GM10847 (cell line): ENCODE data around the gene MYRIP.

Experiments used
- POLR2A ChIP-seq: IDR thresholded peaks from 2 replicates; pipeline ENCODE4 v1.6.1; 2011; ENCODE audit not compliant: insufficient read length; ENCODE audit errors: extremely low read depth

MYRIP gene

GRCh38 chr3:40190056-40190455 lies 380.6 kb downstream of the MYRIP start:
- no peak for TF ChIP-seq POLR2A

- TF ChIP-seq POLR2A = no peak
These were observed 381.8 kb downstream of the MYRIP start for GRCh38 chr3:40191251-40191650.

- no peak for TF ChIP-seq POLR2A
These were observed 382.5 kb downstream of the MYRIP start for GRCh38 chr3:40191850-40192448.

GRCh38 chr3:40192628-40193027 lies 383.2 kb downstream of the MYRIP start:
- TF ChIP-seq POLR2A = no peak

- no peak for TF ChIP-seq POLR2A
These were observed 387.6 kb downstream of the MYRIP start for GRCh38 chr3:40196966-40197365.

GRCh38 chr3:40200692-40201316 lies 391.4 kb downstream of the MYRIP start:
- TF ChIP-seq POLR2A = no peak

GRCh38 chr3:40201770-40202169 lies 392.4 kb downstream of the MYRIP start:
- TF ChIP-seq POLR2A = no peak

- no peak for TF ChIP-seq POLR2A
These were observed 397.1 kb downstream of the MYRIP start for GRCh38 chr3:40206522-40206921.

- TF ChIP-seq POLR2A = no peak
These were observed 398.4 kb downstream of the MYRIP start for GRCh38 chr3:40207796-40208195.

GRCh38 chr3:40208251-40208650 lies 398.8 kb downstream of the MYRIP start:
- no peak for TF ChIP-seq POLR2A

- no peak for TF ChIP-seq POLR2A
These were observed 402.2 kb downstream of the MYRIP start for GRCh38 chr3:40211579-40211978.

GRCh38 chr3:40213556-40213955 lies 404.1 kb downstream of the MYRIP start:
- no peak for TF ChIP-seq POLR2A

GRCh38 chr3:40215015-40215414 lies 405.6 kb downstream of the MYRIP start:
- TF ChIP-seq POLR2A = no peak

- TF ChIP-seq POLR2A = no peak
These were observed 407.1 kb downstream of the MYRIP start for GRCh38 chr3:40216471-40216870.

GRCh38 chr3:40223856-40224255 lies 414.4 kb downstream of the MYRIP start:
- TF ChIP-seq POLR2A = no peak

GRCh38 chr3:40224796-40225515 lies 415.5 kb downstream of the MYRIP start:
- TF ChIP-seq POLR2A = no peak
